Endothelial cell of hepatic sinusoid (primary cell): ENCODE measurements around the gene ACAT2.
"Not testable (repeated sequence)": the region's sequence is repeated elsewhere in the genome, so short reads cannot be mapped to it uniquely, and the experiment has no call there.

Experiments
- in situ Hi-C: cut with HindIII; loops from 2 replicates; pipeline ENCODE4 v1.10.0; 2017; ENCODE audit warnings: low sequenced_read_pairs

ACAT2 gene

DNA sequence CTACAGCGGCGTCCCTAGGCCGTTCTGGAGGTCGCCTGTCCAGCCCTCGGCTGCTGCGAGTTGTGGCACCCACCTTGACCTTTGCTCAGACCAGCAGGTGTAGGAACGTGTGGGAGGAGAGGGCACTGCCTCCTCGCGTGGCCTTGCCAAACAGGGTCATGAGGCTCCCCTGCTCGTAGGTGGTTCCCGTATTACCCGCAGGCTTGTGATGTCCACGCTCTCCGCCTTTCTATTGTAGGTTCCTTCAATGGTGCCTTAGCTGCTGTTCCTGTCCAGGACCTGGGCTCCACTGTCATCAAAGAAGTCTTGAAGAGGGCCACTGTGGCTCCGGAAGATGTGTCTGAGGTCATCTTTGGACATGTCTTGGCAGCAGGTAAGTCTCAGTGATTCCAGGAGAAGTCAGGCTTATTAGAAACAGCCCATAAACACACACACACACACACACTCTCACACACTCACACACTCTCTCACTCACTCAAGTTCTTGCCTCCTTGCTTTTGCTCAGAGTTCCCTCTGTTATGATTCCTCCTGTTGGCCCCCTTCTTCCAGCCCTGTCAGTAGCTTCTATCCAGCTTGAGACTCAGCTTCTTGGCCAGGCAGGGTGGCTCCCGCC lies 942 bp downstream of the ACAT2 start:
- in situ Hi-C loops = loop anchor here (5.0 kb wide), 1 partner anchor 70 kb away; the partner anchor contains the start of gene SOD2

- in situ Hi-C loops = no loop called here
Observed at GRCh38 chr6:159766906-159767305, 5.1 kb downstream of the ACAT2 start.

DNA sequence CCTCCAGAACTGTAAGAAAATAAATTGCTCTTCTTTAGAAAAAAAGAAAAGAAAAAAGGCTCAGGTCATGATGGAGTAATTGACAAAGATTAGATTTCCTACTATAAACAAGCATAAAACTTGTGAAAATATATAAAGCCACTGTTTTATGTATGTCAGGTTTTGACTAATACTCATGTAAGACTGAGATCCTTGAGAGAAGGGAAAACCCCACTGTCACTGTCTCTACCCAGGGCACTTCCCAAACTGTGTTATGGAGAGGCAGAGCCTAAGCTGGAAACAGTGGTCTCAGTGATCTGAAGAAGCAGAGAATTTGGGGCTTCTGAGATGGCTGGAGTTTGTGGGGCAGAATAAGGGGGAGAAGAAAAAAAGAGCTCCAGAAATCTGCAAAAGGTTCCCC lies 7.6 kb downstream of the ACAT2 start:
- in situ Hi-C loops = no loop called here

- in situ Hi-C loops = no loop called here
Observed at GRCh38 chr6:159772196-159772595, 10.4 kb downstream of the ACAT2 start.

DNA sequence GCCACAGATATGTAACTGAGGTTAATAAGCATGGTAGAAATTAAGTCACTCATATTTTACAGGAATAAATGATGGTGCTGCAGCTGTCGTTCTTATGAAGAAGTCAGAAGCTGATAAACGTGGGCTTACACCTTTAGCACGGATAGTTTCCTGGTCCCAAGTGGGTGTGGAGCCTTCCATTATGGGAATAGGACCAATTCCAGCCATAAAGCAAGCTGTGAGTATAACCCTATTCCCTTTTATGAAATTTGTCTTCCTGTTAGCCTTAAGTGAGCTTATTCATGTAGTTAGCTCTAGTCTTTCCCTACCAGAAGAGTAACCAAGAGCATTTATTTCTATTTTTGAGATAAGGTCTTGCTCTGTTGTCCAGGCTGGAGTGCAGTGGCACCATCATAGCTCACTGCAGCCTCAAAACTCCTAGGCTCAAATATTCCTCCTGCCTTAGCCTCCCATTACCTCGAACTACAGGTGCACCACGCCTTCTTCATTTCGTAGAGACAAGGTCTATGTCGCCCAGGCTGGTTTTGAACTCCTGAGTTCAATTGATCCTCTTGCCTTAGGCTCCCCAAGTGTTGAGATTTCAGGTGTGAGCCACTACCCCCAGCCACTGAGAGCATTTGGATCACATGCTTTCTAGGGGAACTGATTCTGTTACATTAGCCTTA lies 15.5 kb downstream of the ACAT2 start:
- in situ Hi-C loops = no loop called here

- in situ Hi-C loops = no loop called here
Observed at GRCh38 chr6:159778131-159778530, 16.3 kb downstream of the ACAT2 start.

DNA sequence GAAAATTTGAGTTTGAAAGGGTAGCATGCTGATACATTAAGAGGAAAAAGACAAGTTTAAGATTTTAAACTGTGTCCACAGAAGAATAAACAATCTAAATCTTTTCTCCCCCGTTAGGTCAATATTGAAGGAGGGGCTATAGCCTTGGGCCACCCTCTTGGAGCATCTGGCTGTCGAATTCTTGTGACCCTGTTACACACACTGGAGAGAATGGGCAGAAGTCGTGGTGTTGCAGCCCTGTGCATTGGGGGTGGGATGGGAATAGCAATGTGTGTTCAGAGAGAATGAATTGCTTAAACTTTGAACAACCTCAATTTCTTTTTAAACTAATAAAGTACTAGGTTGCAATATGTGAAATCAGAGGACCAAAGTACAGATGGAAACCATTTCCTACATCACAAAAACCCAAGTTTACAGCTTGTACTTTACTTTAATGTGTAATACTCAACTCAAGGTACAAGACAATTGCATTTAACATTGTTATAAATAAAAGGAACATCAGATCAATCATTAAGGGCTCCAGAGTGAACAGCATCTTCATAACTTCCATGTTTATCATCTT lies 16.8 kb downstream of the ACAT2 start:
- in situ Hi-C loops = no loop called here

DNA sequence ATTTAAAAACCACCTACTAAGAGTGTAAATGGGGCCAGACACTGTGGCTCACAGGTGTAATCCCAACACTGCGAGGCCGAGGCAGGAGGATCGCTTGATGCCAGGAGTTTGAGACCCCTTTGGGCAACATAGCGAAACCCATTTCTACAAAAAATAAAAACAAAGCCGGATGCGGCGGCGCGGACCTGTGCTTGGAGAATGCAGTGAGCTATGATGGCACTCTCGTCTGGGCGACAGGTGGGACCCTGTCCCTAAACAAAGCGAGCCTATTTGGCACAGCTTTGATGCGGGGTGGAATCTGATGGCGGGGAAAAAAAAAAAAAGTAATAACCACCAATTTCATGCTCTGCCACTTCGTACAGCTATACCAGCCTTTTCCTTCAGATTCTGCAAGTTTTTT lies 26.4 kb downstream of the ACAT2 start:
- in situ Hi-C loops = no loop called here

DNA sequence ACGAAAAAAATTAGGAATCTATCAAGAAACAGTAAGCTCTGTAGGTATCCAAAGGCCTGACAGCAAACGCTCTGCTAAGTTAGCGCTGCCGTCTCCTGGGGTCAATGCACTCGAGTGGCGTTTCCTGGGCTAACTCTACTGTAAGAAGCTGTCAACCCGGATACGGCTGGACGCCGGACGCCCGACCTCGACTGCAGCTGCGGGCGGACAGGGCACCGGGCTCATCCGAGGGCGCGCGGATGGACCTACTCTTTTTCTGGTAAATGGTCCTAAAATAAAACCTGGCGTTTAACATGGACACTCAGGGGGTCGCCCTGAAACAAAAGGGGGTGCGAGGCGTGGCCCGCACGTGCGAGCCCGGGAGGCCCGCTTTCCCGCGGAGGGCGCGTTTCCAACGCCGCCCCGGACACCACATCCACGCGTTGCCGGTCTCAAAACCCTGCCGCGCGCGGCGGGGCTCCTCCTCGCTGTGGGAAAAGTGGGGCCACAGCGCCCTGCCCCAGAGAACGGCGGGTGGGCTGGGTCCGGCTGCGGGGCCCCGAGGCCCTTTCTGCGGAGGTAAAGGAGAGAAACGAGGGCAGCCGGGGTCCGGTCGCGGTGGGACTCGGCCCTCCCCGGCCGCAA lies 27.0 kb downstream of the ACAT2 start:
- in situ Hi-C loops = no loop called here

GRCh38 chr6:159789377-159790148 lies 27.7 kb downstream of the ACAT2 start, which contains the start of gene TCP1:
TSS of gene TCP1 (minus strand) at chr6:159789602. CDS start at chr6:159789468, 134 bp downstream.
- in situ Hi-C loops = no loop called here

GRCh38 chr6:159790149-159790955 lies 28.5 kb downstream of the ACAT2 start, which contains the start of gene MRPL18:
TSS of gene MRPL18 (plus strand) at chr6:159790467. CDS start at chr6:159790588, 121 bp downstream.
- in situ Hi-C loops = no loop called here

- in situ Hi-C loops = no loop called here
Observed at GRCh38 chr6:159790956-159791598, 29.2 kb downstream of the ACAT2 start.

DNA sequence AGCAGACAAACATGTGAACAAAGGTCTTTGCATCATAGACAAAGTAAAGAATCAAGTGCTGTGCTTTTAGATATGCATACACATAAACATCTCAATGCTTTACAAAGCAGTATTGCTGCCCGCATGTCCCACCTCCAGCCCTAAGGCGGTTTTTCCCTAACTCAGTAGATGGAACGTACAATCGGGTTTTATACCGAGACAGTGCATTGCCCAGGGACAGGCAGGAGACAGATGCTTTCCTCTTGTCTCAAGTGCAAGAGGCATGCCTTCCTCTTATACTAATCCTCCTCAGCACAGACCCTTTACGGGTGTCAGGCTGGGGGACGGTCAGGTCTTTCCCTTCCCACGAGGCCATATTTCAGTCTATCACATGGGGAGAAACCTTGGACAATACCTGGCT lies 33.1 kb downstream of the ACAT2 start:
- in situ Hi-C loops = not testable (repeated sequence)

DNA sequence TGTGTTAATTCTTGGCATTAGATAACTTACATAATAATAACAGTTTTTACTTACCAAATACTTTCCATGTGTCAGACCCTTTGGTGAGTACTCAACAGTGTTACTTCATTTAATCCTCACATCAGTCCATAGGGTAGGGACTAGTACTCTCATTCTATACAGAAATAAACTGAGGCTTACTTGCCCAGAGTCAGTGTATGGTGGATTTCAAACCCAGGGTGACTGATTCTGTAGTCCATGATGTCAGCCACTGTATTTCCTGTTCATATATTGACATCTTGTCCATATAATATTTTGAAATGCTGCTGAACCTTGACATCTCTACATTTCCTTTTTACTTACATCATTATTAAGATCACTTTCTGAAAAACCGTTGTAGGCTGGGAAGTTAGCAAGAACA lies 35.7 kb downstream of the ACAT2 start:
- in situ Hi-C loops = no loop called here

DNA sequence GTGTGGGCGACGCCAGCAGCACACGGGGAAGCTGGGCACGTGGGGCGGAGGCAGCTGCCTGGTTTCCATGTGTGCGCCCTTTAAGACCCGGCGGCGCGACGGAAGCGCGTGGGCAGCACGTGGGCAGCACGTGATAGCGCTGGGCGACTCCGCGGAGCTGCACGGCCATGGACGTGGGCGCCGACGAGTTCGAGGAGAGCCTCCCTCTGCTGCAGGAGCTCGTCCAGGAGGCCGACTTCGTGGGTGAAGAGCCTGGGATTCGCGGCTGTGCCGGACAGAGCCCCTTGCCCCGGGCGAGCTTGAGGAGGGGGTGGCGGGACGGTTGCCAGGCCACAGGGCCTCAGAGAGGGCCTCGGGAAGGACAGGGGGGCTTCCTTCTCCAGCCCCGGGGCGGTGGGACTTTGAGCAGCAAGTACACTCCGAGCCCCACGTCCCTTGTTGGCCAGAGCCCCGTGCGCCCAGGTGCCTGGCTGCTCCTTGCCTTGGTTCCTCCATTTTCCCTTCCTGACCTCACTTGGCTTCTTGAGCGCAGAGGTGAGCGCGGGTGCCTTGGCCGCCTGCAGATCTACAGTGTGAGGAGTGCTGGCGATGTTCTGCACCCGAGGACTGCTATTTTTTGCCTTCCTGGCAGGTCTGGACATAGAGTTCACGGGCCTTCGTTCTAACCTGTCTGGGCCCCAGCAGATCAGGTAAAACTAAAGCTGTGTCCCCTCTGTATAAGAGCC lies 38.5 kb downstream of the ACAT2 start, which contains the start of gene PNLDC1:
TSS of gene PNLDC1 (plus strand) at position 136 of the 725 bp plus-strand sequence. CDS start at position 168, 32 bp downstream.
- in situ Hi-C loops = no loop called here

- in situ Hi-C loops = no loop called here
Observed at GRCh38 chr6:159801935-159802334, 40.1 kb downstream of the ACAT2 start.

- in situ Hi-C loops = no loop called here
Observed at GRCh38 chr6:159804504-159804903, 42.7 kb downstream of the ACAT2 start.

DNA sequence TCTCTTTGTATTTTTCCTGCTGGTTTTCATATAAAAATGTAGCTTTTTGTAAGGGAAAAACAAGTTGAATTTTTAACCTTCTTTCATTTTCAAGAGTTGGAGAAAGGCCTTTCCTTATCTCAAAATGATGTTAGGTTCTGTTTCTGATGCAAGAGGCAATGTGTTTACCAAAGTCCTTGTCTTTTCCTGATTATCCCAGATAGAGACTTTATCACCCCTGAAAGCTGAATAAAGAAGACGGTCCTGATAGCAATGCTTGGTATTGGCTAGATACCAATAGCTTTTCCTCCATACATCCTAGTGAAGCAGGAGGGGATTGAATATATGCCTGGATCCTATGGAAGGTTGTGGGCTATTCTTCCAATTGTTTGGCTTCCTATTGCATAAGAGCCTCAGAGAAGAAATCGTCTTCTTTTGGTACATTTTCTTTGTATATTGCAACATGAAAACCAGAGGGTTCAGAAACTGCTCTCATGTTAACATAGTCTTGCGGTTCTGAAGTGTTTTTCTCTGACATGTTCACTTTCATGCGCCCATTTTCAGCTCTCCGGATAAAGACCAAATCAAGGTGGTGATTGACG lies 43.7 kb downstream of the ACAT2 start:
- in situ Hi-C loops = no loop called here
